ENCODE measurements around the gene SLC28A1.

The SLC28A1 gene

DNA sequence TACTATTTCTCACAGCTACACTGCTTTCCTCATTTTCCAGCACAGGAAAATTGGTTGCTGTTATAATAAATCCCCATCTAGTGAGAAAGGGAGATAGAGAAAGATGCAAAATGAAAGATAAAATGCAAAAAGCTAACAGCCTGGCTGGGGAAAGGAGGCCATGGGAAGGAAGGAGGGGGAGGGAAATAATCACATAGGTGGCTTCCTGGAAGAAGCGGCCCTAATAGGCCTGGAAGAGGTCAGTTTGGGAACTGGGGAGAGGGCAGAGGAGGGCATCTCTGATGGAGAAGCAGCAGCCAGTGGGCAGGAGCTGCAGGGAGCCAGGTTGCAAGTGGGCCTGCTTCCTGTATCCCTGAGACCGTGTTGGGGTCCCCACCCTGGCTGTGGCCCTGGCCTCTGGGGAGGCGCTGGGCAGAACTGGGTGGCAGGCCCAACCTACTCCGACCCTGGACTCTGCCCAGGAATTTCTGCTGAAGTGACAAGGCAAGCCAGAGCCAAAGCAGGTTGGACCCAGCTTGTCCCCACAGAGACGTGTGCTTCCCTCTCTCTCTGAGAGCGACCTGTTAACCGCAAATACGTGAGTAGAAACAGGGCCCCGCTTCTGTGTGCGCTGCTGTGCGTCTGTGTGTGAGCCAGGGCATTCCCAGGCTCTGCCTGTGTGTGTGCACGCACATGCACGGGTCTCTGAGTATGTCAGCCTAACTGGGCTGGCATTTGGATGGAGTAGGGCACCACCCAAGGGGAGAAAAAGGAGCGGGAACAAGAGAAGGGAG lies 1.9 kb downstream of the SLC28A1 start:
- no peak for DNase-seq

DNA sequence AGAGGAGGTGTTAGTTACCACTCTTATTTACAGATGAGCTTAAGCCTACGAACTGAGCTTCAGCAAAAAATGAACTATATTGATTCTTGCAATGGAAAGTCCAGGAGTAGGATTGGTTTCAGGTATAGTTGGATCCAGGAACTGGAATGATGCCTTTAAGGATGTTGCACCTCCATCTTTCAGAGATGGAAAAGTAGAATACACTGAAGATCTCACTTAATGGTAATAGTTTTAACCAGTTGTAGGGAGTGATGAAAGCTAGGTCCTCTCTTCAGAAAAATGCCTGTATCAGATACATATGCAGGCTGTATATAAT lies 2.5 kb downstream of the SLC28A1 start:
- no peak for DNase-seq

DNA sequence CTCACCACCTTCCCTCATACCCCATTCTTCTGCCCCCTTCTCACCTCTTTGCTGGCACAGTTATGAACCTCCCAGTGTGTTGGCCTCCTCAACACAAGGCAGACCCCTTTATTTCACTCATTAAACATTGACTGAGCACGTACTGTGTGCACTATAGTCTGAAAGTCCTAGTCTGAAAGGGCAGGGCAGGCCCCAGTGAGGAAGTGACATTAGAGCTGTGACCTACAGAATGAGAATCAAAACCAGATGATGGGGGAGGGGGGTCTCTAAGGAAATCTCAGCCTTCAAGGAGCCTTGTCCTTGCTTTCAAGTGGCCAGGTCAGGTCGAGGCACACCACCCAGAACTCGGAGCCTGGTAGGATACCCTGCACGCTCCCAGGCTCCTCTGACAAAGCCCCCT lies 3.5 kb downstream of the SLC28A1 start:
- DNase-seq: no peak

DNA sequence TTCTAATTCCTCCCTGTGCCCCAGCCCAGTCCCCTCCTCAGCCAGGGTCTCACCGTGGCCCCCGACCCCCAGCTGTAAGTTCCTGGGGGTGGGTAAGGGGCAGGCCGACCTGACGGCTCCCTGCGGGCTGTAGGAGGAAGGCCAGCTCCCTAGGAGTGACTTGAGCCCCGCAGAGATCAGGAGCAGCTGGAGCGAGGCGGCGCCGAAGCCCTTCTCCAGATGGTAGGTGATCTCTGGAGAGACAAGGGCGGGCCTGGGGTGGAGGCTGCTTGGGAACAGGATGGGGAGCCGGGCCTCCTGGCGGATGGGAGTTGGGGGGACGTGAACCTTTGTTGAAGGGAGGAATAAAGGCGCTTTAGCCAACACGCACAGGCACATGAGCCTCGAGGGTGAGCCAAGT lies 4.2 kb downstream of the SLC28A1 start:
- no peak for DNase-seq

DNA sequence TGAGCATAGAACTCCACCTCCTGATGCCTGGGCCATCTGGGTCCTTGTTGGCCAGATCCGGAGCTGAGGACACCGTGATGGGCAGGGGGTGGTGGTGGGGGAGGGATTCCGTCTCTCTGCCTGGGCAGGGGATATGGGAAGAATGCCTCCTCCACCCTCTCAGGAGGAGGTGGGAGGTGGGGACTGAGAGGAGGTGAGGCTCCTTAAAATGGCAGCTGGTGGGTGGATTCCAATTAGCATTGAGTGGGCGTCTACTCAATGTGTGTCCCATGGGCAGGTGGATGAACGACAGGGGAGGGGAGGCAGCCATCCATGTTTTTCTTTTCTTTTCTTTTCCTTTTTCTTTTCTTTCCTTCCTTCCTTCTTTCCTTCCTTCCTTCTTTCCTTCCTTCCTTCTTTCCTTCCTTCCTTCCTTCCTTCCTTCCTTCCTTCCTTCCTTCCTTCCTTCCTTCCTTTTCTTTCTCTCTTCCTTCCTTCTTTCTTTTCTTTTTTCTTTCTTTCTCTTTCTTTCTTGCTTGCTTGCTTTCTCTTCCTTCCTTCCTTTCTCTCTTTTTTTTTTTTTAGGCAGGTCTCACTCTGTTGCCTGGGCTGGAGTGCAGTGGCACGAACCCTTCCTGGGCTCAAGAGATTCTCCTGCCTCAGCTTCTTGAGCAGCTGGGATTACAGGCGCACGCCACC lies 5.0 kb downstream of the SLC28A1 start:
- no peak for DNase-seq

DNA sequence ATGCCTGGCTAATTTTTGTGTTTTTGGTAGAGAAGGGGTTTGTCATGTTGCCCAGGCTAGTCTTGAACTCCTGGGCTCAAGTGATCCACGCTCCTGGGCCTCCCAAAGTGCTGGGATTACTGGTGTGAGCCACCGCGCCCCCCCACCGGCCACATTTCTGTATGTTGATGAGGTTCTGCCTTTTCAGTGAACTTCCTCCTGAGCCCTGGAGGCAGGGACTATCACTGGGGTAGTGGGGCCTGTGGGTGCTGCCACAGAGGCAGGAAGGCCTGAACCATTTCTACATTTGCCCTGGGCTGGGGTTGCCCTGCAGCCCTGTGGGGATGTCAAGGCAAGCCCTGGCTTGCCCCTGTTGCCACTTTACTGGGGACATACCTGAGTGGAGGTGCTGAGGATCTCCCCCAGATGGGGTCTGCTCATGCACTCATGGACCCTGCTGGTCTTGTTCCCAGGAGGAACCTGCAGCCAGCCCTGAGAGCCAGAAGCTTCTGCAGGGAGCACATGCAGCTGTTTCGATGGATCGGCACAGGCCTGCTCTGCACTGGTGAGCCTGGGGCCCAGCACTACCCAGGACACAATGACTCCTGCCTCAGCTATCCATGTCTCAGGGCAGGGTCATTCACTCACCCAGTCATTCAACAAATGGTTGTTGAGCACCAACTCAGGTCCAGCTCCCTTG lies 5.7 kb downstream of the SLC28A1 start:
- no peak for DNase-seq

DNA sequence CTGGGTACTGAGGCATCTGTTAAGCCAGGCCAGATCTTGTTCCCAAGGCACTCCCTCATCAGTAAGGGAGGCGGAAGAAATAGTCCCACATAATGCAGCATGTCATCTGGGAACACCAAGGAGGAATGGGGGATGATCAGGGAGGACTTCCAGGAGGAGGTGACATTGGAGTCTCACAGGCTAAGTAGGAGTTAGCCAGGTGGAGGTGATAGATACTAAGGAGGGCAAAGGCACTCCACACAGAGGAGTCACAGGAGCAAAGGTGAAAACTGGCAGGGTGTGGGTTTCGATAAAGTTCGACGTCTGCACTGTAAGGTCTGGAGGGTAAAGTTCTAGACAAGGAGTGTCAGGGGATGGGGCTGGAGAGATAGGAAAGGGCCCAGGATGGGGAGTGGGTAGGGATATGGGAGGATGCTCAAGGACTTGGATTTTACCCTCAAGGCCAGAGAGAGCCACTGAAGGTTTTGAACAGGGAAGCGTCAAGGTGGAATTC lies 6.3 kb downstream of the SLC28A1 start:
- no peak for DNase-seq

DNA sequence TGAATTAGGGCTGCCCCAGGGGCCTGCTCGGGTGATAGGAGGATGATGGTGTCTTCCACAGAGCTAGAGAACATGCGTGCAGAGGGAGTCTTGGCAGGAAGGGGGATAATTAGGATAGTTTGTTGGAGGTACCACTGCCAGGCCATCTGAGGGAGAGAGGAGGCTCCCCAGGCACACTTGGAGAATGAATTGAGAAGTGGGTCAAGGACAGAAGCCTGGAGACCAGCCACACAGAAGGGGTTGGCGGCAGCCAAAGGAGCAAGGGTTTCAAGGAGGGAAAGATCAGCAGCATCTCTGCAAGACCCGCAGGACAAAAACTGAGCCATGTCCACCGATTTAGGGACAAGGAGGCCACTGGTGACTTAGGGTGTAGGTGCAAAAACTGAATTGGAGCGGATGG lies 6.9 kb downstream of the SLC28A1 start:
- DNase-seq: no peak

DNA sequence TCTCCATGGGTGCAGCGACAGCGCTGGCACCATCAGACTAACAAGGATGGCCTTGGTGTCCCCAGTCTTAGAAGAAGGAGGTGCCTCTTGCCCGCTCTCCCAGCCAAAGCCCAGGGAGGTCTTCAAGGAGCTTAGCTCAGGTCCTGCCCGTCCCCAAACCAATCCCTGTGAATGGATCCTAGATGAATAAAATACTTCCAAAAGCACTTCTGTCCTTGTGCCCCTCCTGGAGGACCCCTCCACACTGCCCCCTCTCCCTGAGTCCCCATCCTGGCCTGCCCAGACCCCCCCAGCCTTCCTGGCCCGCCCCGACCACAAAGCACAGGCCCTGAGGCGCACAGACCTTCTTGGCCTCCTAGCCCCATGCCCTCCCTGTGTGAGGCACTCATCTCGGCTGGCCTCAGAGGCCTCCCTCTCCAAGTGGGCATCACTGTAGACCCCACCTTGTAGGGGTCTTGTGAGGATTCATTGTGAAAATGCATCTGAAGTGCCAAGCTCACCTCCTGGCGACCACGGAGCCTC lies 8.4 kb downstream of the SLC28A1 start:
- no peak for DNase-seq

DNA sequence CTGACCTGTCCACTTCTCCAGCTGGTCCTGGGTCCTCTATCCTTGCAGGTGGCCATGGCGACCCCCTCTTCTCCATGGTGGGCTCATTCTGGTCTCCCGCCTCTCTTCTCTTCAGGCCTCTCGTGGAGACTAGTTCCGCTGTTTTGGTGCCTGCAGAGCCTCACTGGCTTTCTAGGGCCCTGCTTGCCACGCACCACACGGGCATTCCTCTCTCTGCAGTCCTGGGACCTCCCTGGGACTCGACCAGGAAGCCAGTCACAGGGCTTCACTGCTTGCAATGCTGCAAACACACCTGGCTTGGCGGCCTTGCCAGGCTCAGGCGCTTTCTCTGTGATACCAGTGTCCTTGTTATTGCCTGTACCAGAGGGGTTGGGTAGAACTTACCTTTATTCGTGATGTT lies 9.1 kb downstream of the SLC28A1 start:
- DNase-seq: no peak

DNA sequence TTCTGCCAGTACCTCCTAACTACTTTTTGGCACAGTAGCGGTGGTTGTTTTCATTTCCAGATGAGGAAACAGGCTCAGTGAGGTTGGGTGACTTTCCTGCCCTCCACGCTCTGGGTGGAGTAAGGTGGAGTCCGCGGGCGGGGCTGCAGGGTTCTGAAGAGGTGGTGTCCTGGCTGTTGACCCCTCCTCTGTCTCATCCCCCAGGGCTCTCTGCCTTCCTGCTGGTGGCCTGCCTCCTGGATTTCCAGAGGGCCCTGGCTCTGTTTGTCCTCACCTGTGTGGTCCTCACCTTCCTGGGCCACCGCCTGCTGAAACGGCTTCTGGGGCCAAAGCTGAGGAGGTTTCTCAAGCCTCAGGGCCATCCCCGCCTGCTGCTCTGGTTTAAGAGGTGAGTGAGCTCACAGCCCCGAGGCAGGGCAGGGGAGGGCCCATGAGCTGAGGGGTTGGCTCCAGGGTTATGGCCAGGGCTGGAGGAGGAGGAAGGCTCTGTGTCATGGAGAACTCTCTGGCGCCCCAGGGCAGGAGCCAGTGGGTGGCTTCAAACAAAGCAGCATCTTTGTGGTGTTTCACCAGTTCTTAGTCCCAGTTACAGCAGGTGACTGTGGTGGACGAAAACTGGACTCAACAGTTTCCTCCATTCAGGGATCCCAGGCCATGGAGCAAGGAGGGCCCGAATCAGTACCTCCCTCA lies 10.4 kb downstream of the SLC28A1 start:
- DNase-seq: no peak

DNA sequence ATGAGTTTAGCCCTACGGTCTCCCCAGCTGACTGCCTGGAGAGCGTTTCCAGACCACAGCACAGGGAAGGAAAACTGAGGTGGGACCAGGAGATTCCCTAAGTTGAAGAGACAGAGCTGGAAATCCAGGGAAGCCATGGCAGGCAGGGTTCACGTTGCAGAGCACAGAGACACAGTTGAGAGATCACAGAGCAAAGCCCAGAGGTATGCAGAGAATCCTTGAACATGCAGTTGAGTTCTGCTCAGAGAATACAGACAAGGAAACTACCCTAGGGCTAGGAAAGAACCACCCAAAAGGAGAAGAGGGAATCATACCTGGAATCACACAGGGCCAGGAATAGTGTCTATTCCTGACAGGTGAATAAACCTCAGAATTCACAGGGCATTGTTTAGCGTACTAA lies 14.3 kb downstream of the SLC28A1 start:
- DNase-seq: no peak

DNA sequence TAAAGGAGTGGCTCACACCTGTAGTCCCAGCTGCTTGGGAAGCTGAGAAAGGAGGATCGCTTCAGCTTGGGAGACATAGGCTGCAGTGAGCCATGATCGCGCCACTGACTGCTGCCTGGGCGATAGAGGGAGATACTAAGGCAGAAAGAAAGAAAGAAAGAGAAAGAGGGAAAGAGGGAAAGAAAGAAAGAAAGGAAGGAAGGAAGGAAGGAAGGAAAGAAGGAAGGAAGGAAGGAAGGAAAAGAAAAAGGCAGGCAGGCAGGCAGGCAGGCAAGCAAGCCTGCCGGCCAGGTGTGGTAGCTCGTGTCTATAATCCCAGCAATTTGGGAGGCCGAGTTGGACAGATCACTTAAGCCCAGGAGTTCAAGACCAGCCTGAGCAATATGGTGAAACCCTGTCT lies 15.3 kb downstream of the SLC28A1 start:
- no peak for DNase-seq

DNA sequence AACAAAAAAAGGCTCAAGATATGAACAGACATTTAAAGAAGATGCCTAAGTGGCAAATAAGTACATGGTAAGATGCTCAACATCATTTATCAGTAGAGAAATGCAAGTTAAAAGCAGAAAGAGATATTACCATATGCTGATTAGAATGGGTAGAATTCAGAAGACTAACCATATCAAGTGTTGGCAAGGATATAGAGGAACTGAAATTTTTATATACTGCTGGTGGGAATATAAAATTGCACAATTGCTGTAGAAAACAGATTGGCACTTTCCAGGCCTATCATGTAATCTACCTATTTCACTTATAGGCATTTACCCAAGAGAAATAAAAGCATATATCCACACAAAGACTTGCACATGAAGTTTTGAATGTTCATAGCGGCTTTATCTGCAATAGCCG lies 17.1 kb downstream of the SLC28A1 start:
- DNase-seq: no peak

DNA sequence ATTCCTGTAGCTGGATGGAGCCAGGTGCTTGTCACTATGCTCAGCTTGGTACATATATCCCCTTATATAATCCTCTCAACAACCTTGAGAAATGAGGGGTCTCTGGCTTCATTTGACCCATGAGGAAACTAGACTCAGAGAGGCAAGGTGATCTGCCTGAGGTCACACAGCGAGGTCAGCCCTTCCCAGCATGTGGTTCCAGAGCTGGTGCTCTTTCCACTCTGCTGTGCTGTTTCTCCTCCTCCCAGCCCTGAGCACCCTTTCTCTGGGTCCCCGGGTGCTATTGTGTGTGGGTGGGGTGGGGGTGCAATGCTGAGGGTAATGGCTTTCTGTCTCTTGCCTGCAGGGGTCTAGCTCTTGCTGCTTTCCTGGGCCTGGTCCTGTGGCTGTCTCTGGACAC lies 19.3 kb downstream of the SLC28A1 start:
- DNase-seq: no peak

DNA sequence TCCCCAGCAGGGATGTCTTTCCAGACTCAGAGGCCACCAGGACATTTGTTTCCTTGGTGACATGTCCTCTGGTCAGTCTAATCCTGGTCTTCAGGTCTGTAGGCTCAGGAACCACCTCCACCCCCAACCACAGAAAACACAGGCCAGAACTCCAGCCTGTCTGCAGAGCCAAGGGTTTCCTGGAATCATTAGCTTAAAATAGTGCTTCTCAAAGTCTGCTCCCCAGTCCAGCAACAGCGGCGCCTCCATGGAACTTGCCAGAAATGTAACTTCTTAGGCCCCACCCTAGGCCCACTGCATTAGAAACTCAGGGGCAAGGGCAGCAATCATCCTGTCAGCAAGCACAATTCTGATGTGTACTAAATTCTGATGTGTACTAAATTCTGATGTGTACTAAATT lies 20.0 kb downstream of the SLC28A1 start:
- DNase-seq: no peak

DNA sequence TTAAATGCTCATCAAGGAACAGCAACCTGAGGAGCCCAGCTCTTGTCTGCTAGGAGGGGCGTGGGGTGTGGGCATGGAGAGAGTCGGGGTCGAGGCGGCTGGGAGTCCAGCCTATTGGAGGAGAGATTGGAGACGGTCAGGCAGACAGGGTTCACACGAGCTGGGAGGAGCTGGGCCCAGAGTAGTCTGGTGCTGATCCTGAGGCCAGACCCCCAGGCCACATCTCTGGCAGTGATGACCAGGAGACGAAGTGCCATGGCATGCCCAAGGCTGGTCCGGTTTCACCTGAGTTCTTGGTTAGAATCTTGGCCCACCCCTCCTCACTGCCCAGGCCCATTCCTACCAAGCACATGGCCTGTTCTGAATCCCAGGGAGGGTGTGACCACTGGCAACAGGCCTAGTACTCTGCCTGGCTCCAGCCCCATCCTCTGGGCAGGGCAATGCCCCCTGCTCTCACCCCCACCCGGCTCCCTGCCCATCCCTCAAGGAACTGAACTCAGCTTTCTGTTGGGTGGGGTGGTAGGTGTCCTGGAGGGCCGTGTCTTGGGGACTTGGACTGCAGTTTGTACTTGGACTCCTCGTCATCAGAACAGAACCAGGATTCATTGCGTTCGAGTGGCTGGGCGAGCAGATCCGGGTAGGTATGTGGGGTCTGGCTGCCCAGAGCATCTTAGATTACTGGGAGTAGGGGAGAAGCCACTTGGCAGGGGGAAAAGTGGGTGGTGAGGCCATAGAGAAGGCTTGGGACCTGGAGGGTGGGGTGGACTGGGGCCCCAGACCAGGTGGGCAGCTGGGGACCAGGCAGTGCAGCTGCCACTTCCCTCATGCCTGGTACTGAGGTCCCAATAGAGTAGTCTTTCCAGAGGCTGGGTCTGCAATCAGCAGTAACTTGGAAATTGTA lies 20.8 kb downstream of the SLC28A1 start:
- DNase-seq: no peak

DNA sequence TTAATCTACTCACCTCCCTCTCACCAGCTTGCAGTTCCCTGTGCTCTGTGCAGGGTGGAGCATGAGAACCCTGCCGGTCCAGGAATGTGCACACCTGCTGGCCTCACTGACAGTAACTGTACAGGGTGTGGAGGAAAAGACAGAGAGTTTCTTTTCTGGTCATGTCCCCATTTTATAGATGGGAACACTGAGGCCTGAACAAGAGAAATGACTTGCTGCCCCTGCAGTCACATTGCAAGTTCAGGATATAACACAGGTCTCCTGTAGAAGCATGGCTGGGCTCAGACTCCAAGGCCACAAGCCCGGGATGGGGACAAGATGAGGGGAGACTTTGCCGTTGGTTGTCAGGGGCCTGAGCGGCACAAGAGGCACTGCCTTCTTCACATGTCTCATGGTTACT lies 23.3 kb downstream of the SLC28A1 start:
- DNase-seq: no peak

DNA sequence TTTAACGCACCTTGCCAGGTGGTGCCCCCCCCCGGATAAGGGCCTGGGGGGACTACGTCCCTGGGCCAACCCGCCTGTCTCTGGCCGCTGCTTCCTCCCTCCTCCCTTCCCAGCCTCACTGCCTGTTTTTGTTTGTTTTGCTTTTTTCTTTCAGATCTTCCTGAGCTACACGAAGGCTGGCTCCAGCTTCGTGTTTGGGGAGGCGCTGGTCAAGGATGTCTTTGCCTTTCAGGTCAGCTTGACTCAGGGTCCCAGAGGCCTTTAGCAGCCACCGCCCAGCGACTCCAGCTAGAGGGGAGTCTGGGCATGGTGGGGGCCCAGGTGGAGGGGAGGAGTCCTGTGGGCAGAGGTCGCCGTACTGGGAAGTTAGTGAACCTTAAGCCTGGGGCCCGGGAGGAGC lies 24.1 kb downstream of the SLC28A1 start:
- no peak for DNase-seq

DNA sequence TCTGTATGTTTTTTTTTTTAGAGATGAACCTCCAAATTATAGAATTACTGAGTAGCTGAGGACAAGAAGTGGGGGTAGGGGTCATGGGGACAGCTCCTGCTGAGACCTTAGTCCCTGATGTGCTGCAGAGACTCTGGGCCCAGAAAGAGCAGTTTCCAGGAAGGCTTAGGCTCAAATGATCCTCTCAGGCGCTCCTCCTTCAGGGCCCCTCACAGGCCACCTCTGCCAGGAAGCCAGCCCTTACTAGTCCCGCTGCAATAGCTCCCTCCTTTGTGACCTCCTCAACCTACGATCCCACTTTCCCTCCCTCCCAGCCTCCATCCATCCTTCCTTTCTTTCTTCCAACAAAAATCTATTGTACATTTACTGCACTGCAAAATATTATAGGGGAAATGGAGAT lies 24.6 kb downstream of the SLC28A1 start:
- no peak for DNase-seq

DNA sequence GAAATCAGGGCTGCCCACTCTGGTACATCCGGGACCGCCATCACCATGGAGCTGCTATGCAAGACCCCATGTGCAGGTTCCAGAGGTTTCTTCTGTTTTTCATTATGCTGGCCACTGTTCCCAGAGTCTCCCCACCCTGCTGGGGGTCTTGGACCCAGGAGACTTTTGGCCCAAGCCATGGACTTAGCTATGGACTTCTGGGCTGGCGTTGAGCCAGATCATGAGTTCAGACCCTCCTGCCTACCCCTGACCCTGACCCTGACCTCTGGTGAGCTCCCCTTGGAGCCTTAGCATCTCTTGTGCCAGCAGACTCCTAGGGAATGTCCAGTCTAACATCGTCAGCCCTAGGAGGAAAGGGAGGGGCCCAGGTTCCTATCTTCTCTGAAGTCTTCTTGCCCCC lies 25.3 kb downstream of the SLC28A1 start:
- no peak for DNase-seq

DNA sequence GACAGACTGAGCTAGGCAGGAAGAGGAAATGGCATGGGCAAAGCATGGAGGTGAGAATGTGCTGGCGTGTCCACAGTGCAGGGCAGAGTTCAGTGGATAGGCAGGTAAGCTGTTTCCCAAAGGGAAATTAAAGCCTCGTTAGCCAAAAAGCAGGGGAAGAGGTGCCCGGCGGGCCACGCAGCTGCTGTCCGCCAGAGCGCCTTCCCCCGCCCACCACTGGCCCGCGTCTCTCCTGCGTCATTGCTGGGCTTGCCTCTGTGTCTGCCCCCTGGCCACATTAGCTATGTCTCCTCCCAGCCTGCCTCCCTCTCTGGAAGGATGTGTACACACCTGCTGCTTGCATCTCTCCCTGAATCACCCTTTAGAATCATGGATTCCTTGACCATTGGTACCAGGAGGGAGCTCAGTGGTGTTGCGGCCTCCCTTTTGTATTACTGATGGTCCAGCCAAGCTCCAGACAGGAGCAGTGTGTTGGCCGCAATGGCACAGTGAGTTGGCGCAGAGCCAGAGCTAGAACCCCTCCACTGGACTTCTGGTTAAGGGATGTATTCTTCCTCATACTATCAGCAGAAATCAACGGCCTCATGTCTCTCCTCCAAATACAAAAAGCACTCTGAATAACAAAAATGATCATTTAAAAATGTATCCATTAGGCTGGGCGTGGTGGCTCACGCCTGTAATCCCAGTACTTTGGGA lies 26.6 kb downstream of the SLC28A1 start:
- no peak for DNase-seq

Measured in NCI-H1048 (cell line).